NB4 (cell line): ENCODE results near the gene COL4A2.

ENCODE experiments used
- CTCF ChIP-seq: IDR thresholded peaks from one replicate; pipeline ENCODE4 v1.5.1; 2012; ENCODE audit warnings: low read depth, low read length
- MAX ChIP-seq: IDR thresholded peaks from 2 replicates; pipeline ENCODE4 v1.6.1; 2011; ENCODE audit warnings: low read depth, low read length

- TF ChIP-seq CTCF (no peak), MAX (no peak)
Measured at GRCh38 chr13:110505594-110505993, 198.5 kb downstream of the COL4A2 start.
